Measurements from ENCODE around the gene CABP4.

- peak; percentile 97 for TF ChIP-seq CTCF (conservative IDR thresholded peaks at IDR 0.05; ENCODE audit: low read depth, low read length)
- no peak for TF ChIP-seq EZH2 (IDR thresholded peaks at IDR 0.05; ENCODE audit: low read length, unreplicated experiment)
Measured at GRCh38 chr11:67505605-67506396, 50.6 kb downstream of the CABP4 start.

Data from PC-3 (cell line).